Neural cell (in vitro differentiated cells): Measurements from ENCODE around the gene MYO3B. TPM values are rescaled to one million over a fixed set of nuclear protein-coding genes. Genes with fewer than 3 reads are reported as not detected.
A peak's percentile ranks its signal among the peaks of the same experiment; 100 is the strongest.

Experiments
- H2AFZ ChIP-seq: fragments of 200-600, 300-800 bp; sonication (generic), shearing (Covaris generic); 2 replicates; pipeline ENCODE4 v1.6.0; 2014; ENCODE audit warnings: low read depth, mild to moderate bottlenecking, antibody characterized with exemption, low read length, moderate library complexity
- H3F3A ChIP-seq: fragments of 200-600 bp; shearing (Covaris generic); 2 replicates; pipeline ENCODE4 v1.6.1; 2016; ENCODE audit warnings: mild to moderate bottlenecking, moderate library complexity, mixed read lengths, antibody characterized with exemption, low read length; ENCODE audit not compliant: insufficient read depth, poor library complexity, severe bottlenecking
- H3K27ac ChIP-seq: fragments of 200-600, 300-800 bp; sonication (generic), shearing (Covaris generic); 2 replicates; pipeline ENCODE4 v1.5.1; 2014; ENCODE audit warnings: mild to moderate bottlenecking, low read length, moderate library complexity
- H3K27me3 ChIP-seq: fragments of 300-800, 200-600 bp; sonication (generic), shearing (Covaris generic); 2 replicates; pipeline ENCODE4 v1.6.0; 2014; ENCODE audit warnings: mild to moderate bottlenecking, low read depth, low read length, moderate library complexity; ENCODE audit not compliant: insufficient read depth
- H3K36me3 ChIP-seq: fragments of 300-800, 200-600 bp; sonication (generic), shearing (Covaris generic); 2 replicates; pipeline ENCODE4 v1.5.1; 2014; ENCODE audit warnings: mild to moderate bottlenecking, antibody characterized with exemption, low read length, moderate library complexity; ENCODE audit not compliant: insufficient read depth
- H3K4me2 ChIP-seq: fragments of 300-800, 200-600 bp; sonication (generic), shearing (Covaris generic); 2 replicates; pipeline ENCODE4 v1.6.0; 2014; ENCODE audit warnings: mild to moderate bottlenecking, low read length
- H3K4me3 ChIP-seq: fragments of 300-800, 200-600 bp; sonication (generic), shearing (Covaris generic); 2 replicates; pipeline ENCODE4 v1.5.1; 2014; ENCODE audit warnings: mild to moderate bottlenecking, low read length, moderate library complexity
- H3K79me2 ChIP-seq: fragments of 200-600 bp; shearing (Covaris generic); replicated peaks from 2 replicates; pipeline ENCODE4 v1.6.0; 2014; ENCODE audit warnings: mild to moderate bottlenecking, low read length, moderate library complexity; ENCODE audit not compliant: insufficient read depth
- H3K9ac ChIP-seq: fragments of 300-800, 200-600 bp; sonication (generic), shearing (Covaris generic); 2 replicates; pipeline ENCODE4 v1.6.1; 2016; ENCODE audit warnings: mild to moderate bottlenecking, low read length, mixed read lengths
- H3K9me2 ChIP-seq: fragments of 200-600 bp; shearing (Covaris generic); 2 replicates; pipeline ENCODE4 v1.6.1; 2016; ENCODE audit warnings: mild to moderate bottlenecking, low read length, mixed read lengths; ENCODE audit not compliant: insufficient read depth
- H3K9me3 ChIP-seq: fragments of 200-600, 300-800 bp; sonication (generic), shearing (Covaris generic); 2 replicates; pipeline ENCODE4 v1.6.1; 2016; ENCODE audit warnings: mild to moderate bottlenecking, mixed run types, low read length, moderate library complexity, mixed read lengths
- H4K20me1 ChIP-seq: fragments of 200-600 bp; shearing (Covaris generic); 2 replicates; pipeline ENCODE4 v1.6.1; 2016; ENCODE audit warnings: mild to moderate bottlenecking, mixed run types; ENCODE audit not compliant: insufficient read depth
- EP300 ChIP-seq: fragments of 450-650 bp; conservative IDR thresholded peaks from 2 replicates; pipeline ENCODE4 v1.6.1; 2014; ENCODE audit warnings: antibody characterized with exemption, mild to moderate bottlenecking, moderate library complexity; ENCODE audit not compliant: poor library complexity, severe bottlenecking
- EZH2 ChIP-seq: fragments of 200-600, 300-800 bp; shearing (Covaris generic), sonication (generic); IDR thresholded peaks from 2 replicates; pipeline ENCODE4 v1.6.1; 2014; ENCODE audit warnings: antibody characterized with exemption, low read length, borderline replicate concordance, mild to moderate bottlenecking; ENCODE audit not compliant: insufficient read depth, poor library complexity, severe bottlenecking
- MXI1 ChIP-seq: fragments of 450-650 bp; conservative IDR thresholded peaks from 2 replicates; pipeline ENCODE4 v1.6.1; 2014; ENCODE audit warnings: antibody characterized with exemption, mild to moderate bottlenecking; ENCODE audit not compliant: poor library complexity, severe bottlenecking
- POLR2AphosphoS5 ChIP-seq: IDR thresholded peaks from 2 replicates; pipeline ENCODE4 v1.6.1; 2012
- RAD21 ChIP-seq: fragments of 450-650 bp; conservative IDR thresholded peaks from 2 replicates; pipeline ENCODE4 v1.6.1; 2014; ENCODE audit warnings: antibody characterized with exemption, mild to moderate bottlenecking, moderate library complexity
- REST ChIP-seq: IDR thresholded peaks from 2 replicates; pipeline ENCODE4 v1.6.1; 2012; ENCODE audit warnings: borderline replicate concordance
- SMC3 ChIP-seq: fragments of 450-650 bp; conservative IDR thresholded peaks from 2 replicates; pipeline ENCODE4 v1.6.1; 2014; ENCODE audit warnings: antibody characterized with exemption, mild to moderate bottlenecking, moderate library complexity; ENCODE audit not compliant: poor library complexity
- TAF1 ChIP-seq: IDR thresholded peaks from 2 replicates; pipeline ENCODE4 v1.6.1; 2012; ENCODE audit warnings: low read depth
- polyA minus RNA-seq: library from RNA; depleted of rRNA, polyadenylated mRNA; stranded (reverse); fragments of >200 nt; gene quantifications from 2 replicates; pipeline ENCODE4 v1.2.3, GENCODE V29; 2014
- polyA plus RNA-seq: library from polyadenylated mRNA; depleted of rRNA; stranded (reverse); fragments of >200 nt; gene quantifications from 2 replicates; pipeline ENCODE4 v1.2.3, GENCODE V29; 2014
- TF ChIP-seq, protein P1 (sequence below): fragments of 450-650 bp; IDR thresholded peaks from 2 replicates; pipeline ENCODE4 v1.5.1; 2014; ENCODE audit warnings: antibody characterized with exemption, mild to moderate bottlenecking, moderate library complexity; ENCODE audit not compliant: poor library complexity, severe bottlenecking

Gene MYO3B, protein sequence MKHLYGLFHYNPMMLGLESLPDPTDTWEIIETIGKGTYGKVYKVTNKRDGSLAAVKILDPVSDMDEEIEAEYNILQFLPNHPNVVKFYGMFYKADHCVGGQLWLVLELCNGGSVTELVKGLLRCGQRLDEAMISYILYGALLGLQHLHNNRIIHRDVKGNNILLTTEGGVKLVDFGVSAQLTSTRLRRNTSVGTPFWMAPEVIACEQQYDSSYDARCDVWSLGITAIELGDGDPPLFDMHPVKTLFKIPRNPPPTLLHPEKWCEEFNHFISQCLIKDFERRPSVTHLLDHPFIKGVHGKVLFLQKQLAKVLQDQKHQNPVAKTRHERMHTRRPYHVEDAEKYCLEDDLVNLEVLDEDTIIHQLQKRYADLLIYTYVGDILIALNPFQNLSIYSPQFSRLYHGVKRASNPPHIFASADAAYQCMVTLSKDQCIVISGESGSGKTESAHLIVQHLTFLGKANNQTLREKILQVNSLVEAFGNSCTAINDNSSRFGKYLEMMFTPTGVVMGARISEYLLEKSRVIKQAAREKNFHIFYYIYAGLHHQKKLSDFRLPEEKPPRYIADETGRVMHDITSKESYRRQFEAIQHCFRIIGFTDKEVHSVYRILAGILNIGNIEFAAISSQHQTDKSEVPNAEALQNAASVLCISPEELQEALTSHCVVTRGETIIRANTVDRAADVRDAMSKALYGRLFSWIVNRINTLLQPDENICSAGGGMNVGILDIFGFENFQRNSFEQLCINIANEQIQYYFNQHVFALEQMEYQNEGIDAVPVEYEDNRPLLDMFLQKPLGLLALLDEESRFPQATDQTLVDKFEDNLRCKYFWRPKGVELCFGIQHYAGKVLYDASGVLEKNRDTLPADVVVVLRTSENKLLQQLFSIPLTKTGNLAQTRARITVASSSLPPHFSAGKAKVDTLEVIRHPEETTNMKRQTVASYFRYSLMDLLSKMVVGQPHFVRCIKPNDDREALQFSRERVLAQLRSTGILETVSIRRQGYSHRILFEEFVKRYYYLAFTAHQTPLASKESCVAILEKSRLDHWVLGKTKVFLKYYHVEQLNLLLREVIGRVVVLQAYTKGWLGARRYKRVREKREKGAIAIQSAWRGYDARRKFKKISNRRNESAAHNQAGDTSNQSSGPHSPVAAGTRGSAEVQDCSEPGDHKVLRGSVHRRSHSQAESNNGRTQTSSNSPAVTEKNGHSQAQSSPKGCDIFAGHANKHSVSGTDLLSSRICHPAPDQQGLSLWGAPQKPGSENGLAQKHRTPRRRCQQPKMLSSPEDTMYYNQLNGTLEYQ (N-terminal part only)
- 0.06 and 0.11 TPM in 2 replicates for polyA plus RNA-seq
- 0.35 and 0.49 TPM in 2 replicates for polyA minus RNA-seq

GRCh38 chr2:170177950-170178781 lies at the start of gene MYO3B:
TSS of gene MYO3B (plus strand) at chr2:170178147. CDS start at chr2:170178288, 141 bp downstream.
- H3K9ac ChIP-seq = no peak within 1 kb of the TSS
- peak; percentile 59 for TF ChIP-seq POLR2AphosphoS5
- TF ChIP-seq, protein P1, sequence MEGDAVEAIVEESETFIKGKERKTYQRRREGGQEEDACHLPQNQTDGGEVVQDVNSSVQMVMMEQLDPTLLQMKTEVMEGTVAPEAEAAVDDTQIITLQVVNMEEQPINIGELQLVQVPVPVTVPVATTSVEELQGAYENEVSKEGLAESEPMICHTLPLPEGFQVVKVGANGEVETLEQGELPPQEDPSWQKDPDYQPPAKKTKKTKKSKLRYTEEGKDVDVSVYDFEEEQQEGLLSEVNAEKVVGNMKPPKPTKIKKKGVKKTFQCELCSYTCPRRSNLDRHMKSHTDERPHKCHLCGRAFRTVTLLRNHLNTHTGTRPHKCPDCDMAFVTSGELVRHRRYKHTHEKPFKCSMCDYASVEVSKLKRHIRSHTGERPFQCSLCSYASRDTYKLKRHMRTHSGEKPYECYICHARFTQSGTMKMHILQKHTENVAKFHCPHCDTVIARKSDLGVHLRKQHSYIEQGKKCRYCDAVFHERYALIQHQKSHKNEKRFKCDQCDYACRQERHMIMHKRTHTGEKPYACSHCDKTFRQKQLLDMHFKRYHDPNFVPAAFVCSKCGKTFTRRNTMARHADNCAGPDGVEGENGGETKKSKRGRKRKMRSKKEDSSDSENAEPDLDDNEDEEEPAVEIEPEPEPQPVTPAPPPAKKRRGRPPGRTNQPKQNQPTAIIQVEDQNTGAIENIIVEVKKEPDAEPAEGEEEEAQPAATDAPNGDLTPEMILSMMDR = no peak
- no peaks in the 10 kb centered on the region for H3F3A ChIP-seq
- H3K27me3 ChIP-seq = no peaks in the 10 kb centered on the region
- H3K79me2 ChIP-seq = no peaks in the 10 kb centered on the region
- H3K4me3 ChIP-seq = no peak within 1 kb of the TSS
- H2AFZ ChIP-seq = no peak within 1 kb of the TSS
- H3K36me3 ChIP-seq = no peaks in the 10 kb centered on the region
- H3K9me3 ChIP-seq = no peaks in the 10 kb centered on the region
- H3K27ac ChIP-seq = peak within 1 kb of the TSS; percentile 40
- no peaks in the 10 kb centered on the region for H3K9me2 ChIP-seq
- no peaks in the 10 kb centered on the region for H4K20me1 ChIP-seq
- H3K4me2 ChIP-seq = peak within 1 kb of the TSS; percentile 8

DNA sequence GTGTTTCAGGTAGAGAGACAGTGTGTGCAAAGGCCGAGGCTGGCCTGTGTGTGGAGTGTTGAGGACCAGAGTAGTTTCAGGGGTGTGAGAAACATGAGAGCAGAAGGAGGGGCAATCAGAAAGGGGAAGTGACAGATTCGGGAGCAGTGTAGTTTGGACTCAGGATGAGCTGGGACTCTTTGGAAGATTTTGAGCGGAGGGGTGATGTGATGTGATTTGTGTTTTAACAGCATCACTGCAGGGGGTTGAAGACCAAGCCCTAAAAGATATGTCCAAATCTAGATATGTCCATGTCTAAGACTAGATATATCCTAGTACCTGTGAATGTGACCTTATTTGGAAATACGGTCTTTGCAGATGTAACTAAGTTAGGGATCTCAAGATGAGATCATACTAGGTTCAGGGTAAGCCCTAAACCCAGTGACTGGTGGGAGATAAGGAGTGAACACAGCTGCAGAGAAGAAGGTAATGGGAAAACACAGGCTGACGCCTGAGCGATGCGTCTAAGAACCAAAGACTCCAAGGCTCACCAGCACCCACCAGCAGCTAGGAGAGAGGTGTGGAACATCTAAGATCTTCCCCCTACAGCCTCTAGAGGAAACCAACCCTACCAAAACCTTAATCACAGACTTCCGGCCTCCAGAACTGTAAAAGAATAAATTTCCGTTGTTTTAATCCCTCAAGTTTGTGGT lies 38.5 kb upstream of the MYO3B start:
- TF ChIP-seq TAF1 (no peak), SMC3 (no peak), MXI1 (no peak), REST (no peak), EP300 (no peak), EZH2 (no peak), RAD21 (no peak), POLR2AphosphoS5 (no peak)
- TF ChIP-seq, protein P1 = no peak
- Histone ChIP-seq H3F3A (no peaks in the 10 kb centered on the region), H3K27ac (no peak overlapping the region), H2AFZ (no peak overlapping the region), H3K27me3 (no peaks in the 10 kb centered on the region), H3K4me2 (no peak overlapping the region), H4K20me1 (no peaks in the 10 kb centered on the region), H3K79me2 (no peaks in the 10 kb centered on the region), H3K9me2 (no peaks in the 10 kb centered on the region), H3K9me3 (no peaks in the 10 kb centered on the region), H3K9ac (no peak overlapping the region), H3K36me3 (no peaks in the 10 kb centered on the region), H3K4me3 (no peak overlapping the region)
